Measurements from ENCODE around the gene BRF1. TPM values are rescaled to one million over a fixed set of nuclear protein-coding genes. Genes with fewer than 3 reads are reported as not detected.
A peak's percentile ranks its signal among the peaks of the same experiment; 100 is the strongest.
"Not testable (repeated sequence)": the region's sequence is repeated elsewhere in the genome, so short reads cannot be mapped to it uniquely, and the experiment has no call there.

BRF1 gene
- total RNA-seq, 2 experiments from 2014 or later = 32.2 to 51.8 TPM

GRCh38 chr14:105285174-105285573 is 15.6 kb downstream of the BRF1 start:
- Mint-ChIP-seq H3K36me3 (no peaks in the 10 kb centered on the region), H3K4me1 (peaks cover 20% of the 10 kb centered on the region), H3K4me3 (no peak overlapping the region), H3K9me3 (ENCODE audit: low read depth) (no peaks in the 10 kb centered on the region), H3K27me3 (no peaks in the 10 kb centered on the region), H3K27ac (no peak overlapping the region)
- CTCF ChIA-PET = no interaction called here
- ATAC-seq = no peak
- no peak for DNase-seq

GRCh38 chr14:105283899-105284298 is 16.9 kb downstream of the BRF1 start:
- DNase-seq (no peak), ATAC-seq (no peak)
- Mint-ChIP-seq H3K4me1 (peaks cover 18% of the 10 kb centered on the region), H3K27me3 (no peaks in the 10 kb centered on the region), H3K9me3 (ENCODE audit: low read depth) (no peaks in the 10 kb centered on the region), H3K36me3 (no peaks in the 10 kb centered on the region), H3K4me3 (no peak overlapping the region), H3K27ac (peak overlapping the region; percentile 18)
- CTCF ChIA-PET = interaction anchor here (1.1 to 1.9 kb wide), 2 partner anchors 9 to 17 kb away, joined by 4 read pairs; partner anchors contain the start of gene BRF1

- Mint-ChIP-seq H3K27ac (no peak overlapping the region), H3K4me1 (peaks cover 18% of the 10 kb centered on the region), H3K4me3 (no peak overlapping the region), H3K9me3 (ENCODE audit: low read depth) (no peaks in the 10 kb centered on the region), H3K36me3 (no peaks in the 10 kb centered on the region), H3K27me3 (no peaks in the 10 kb centered on the region)
- ATAC-seq (no peak), DNase-seq (no peak)
- CTCF ChIA-PET = interaction anchor here (1.1 to 2.2 kb wide), 4 partner anchors 10 to 193 kb away, joined by 4 to 10 read pairs (median 4); partner anchors contain the start of gene BRF1
Observed at GRCh38 chr14:105283028-105283427, 17.8 kb downstream of the BRF1 start.

GRCh38 chr14:105282098-105282725 is 18.6 kb downstream of the BRF1 start:
- ATAC-seq = no peak
- CTCF ChIA-PET = interaction anchor here (0.6 to 2.2 kb wide), 9 partner anchors 11 to 817 kb away, joined by 3 to 10 read pairs (median 4); partner anchors contain the start of gene BRF1
- Mint-ChIP-seq H3K4me3 (no peak overlapping the region), H3K27me3 (no peaks in the 10 kb centered on the region), H3K36me3 (no peaks in the 10 kb centered on the region), H3K9me3 (ENCODE audit: low read depth) (no peaks in the 10 kb centered on the region), H3K27ac (no peak overlapping the region), H3K4me1 (peaks cover 18% of the 10 kb centered on the region)
- DNase-seq = no peak

GRCh38 chr14:105281371-105282097 is 19.3 kb downstream of the BRF1 start:
- H3K27ac Mint-ChIP-seq = no peak overlapping the region
- no peak overlapping the region for H3K4me3 Mint-ChIP-seq
- CTCF ChIA-PET = interaction anchor here (0.6 to 2.2 kb wide), 8 partner anchors 19 to 816 kb away, joined by 3 to 10 read pairs (median 4); partner anchors contain the start of gene BRF1
- ATAC-seq (no peak), DNase-seq (no peak)
- no peaks in the 10 kb centered on the region for H3K36me3 Mint-ChIP-seq
- H3K9me3 Mint-ChIP-seq (ENCODE audit: low read depth) = no peaks in the 10 kb centered on the region
- no peaks in the 10 kb centered on the region for H3K27me3 Mint-ChIP-seq
- H3K4me1 Mint-ChIP-seq = peaks cover 18% of the 10 kb centered on the region

- CTCF ChIA-PET = no interaction called here
- Mint-ChIP-seq H3K27me3 (no peaks in the 10 kb centered on the region), H3K4me3 (no peak overlapping the region), H3K4me1 (peaks cover 18% of the 10 kb centered on the region), H3K36me3 (no peaks in the 10 kb centered on the region), H3K27ac (no peak overlapping the region), H3K9me3 (ENCODE audit: low read depth) (no peaks in the 10 kb centered on the region)
- no peak for DNase-seq
- ATAC-seq = no peak
Observed at GRCh38 chr14:105280525-105280924, 20.3 kb downstream of the BRF1 start.

GRCh38 chr14:105279642-105280361 is 21.0 kb downstream of the BRF1 start:
- DNase-seq = no peak
- CTCF ChIA-PET = interaction anchor here (1.7 kb wide), 1 partner anchor 233 kb away, joined by 3 read pairs; no protein-coding TSS in a partner anchor
- H3K27me3 Mint-ChIP-seq = no peaks in the 10 kb centered on the region

GRCh38 chr14:105277448-105277847 is 23.4 kb downstream of the BRF1 start:
- H3K27ac Mint-ChIP-seq; DNase-seq; ATAC-seq; CTCF ChIA-PET; H3K4me3 Mint-ChIP-seq; H3K9me3 Mint-ChIP-seq (ENCODE audit: low read depth); H3K36me3 Mint-ChIP-seq; H3K27me3 Mint-ChIP-seq; H3K4me1 Mint-ChIP-seq: not testable (repeated sequence)

More at GRCh38 chr14:105279642-105280361, 21.0 kb downstream of the BRF1 start:
- no peaks in the 10 kb centered on the region for H3K9me3 Mint-ChIP-seq (ENCODE audit: low read depth)
- peaks cover 18% of the 10 kb centered on the region for H3K4me1 Mint-ChIP-seq
- no peak overlapping the region for H3K27ac Mint-ChIP-seq
- no peak for ATAC-seq
- H3K4me3 Mint-ChIP-seq = no peak overlapping the region
- no peaks in the 10 kb centered on the region for H3K36me3 Mint-ChIP-seq

- CTCF ChIA-PET = interaction anchor here (1.2 kb wide), 1 partner anchor 257 kb away, joined by 3 read pairs; no protein-coding TSS in a partner anchor
- Mint-ChIP-seq H3K27me3 (no peaks in the 10 kb centered on the region), H3K9me3 (ENCODE audit: low read depth) (no peaks in the 10 kb centered on the region), H3K27ac (no peak overlapping the region), H3K36me3 (no peaks in the 10 kb centered on the region), H3K4me1 (no peaks in the 10 kb centered on the region), H3K4me3 (no peak overlapping the region)
- no peak for DNase-seq
- ATAC-seq = no peak
Observed at GRCh38 chr14:105275267-105275946, 25.4 kb downstream of the BRF1 start.

- no peaks in the 10 kb centered on the region for H3K4me1 Mint-ChIP-seq
- no peaks in the 10 kb centered on the region for H3K27me3 Mint-ChIP-seq
- CTCF ChIA-PET = interaction anchor here (1.2 kb wide), 1 partner anchor 258 kb away, joined by 3 read pairs; no protein-coding TSS in a partner anchor
- H3K9me3 Mint-ChIP-seq (ENCODE audit: low read depth) = no peaks in the 10 kb centered on the region
- no peak overlapping the region for H3K27ac Mint-ChIP-seq
- DNase-seq (no peak), ATAC-seq (no peak)
- H3K36me3 Mint-ChIP-seq = no peaks in the 10 kb centered on the region
- no peak overlapping the region for H3K4me3 Mint-ChIP-seq
Observed at GRCh38 chr14:105274637-105275036, 26.2 kb downstream of the BRF1 start.

- DNase-seq (no peak), ATAC-seq (no peak)
- Mint-ChIP-seq H3K27me3 (no peaks in the 10 kb centered on the region), H3K4me1 (no peaks in the 10 kb centered on the region), H3K36me3 (no peaks in the 10 kb centered on the region), H3K4me3 (no peak overlapping the region), H3K27ac (no peak overlapping the region), H3K9me3 (ENCODE audit: low read depth) (no peaks in the 10 kb centered on the region)
- CTCF ChIA-PET = no interaction called here
Observed at GRCh38 chr14:105273062-105273461, 27.7 kb downstream of the BRF1 start.

GRCh38 chr14:105272623-105273022 is 28.2 kb downstream of the BRF1 start:
- no peaks in the 10 kb centered on the region for H3K4me1 Mint-ChIP-seq
- H3K27ac Mint-ChIP-seq = no peak overlapping the region
- ATAC-seq (no peak), DNase-seq (no peak)
- H3K4me3 Mint-ChIP-seq = no peak overlapping the region
- H3K27me3 Mint-ChIP-seq = no peaks in the 10 kb centered on the region
- CTCF ChIA-PET = no interaction called here
- no peaks in the 10 kb centered on the region for H3K9me3 Mint-ChIP-seq (ENCODE audit: low read depth)
- H3K36me3 Mint-ChIP-seq = no peaks in the 10 kb centered on the region

All from activated CD8-positive, alpha-beta memory T cell treated with anti-CD3 and anti-CD28 coated beads, Interleukin-2, amount 10 ng/mL, durations not matched to agents 7 days and 5 days (primary cell).